ENCODE results near the gene PKIB.

The PKIB gene

DNA sequence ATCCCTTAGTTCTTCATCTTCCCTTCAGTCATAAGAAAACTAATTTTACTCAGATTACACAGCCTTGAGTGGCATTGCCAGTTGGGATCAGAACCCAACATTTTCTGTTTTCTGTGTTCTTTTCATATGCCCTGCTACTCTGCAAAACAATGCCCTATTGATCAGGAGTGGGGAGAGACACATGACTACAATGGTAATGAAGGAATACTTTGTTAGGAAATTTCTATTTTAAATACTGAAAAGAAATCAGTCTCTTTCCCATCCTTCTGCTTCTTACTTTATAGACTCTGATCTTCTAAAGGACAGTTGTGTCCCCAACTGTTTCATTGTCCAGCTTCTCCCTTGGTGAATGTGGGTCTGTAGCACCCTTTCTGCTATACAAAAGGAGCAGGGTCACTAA is 5.5 kb upstream of the PKIB start:
- no peak overlapping the region for H3K4me3 Mint-ChIP-seq
- no peaks in the 10 kb centered on the region for H3K36me3 Mint-ChIP-seq (ENCODE audit: low read depth)
- H3K27me3 Mint-ChIP-seq: peaks cover 30% of the 10 kb centered on the region
- no peak overlapping the region for H3K27ac Mint-ChIP-seq
- H3K9me3 Mint-ChIP-seq: no peaks in the 10 kb centered on the region
- intact Hi-C loops (cut with micrococcal nuclease): no loop called here
- peaks cover 6% of the 10 kb centered on the region for H3K4me1 Mint-ChIP-seq (ENCODE audit: low read depth)

DNA sequence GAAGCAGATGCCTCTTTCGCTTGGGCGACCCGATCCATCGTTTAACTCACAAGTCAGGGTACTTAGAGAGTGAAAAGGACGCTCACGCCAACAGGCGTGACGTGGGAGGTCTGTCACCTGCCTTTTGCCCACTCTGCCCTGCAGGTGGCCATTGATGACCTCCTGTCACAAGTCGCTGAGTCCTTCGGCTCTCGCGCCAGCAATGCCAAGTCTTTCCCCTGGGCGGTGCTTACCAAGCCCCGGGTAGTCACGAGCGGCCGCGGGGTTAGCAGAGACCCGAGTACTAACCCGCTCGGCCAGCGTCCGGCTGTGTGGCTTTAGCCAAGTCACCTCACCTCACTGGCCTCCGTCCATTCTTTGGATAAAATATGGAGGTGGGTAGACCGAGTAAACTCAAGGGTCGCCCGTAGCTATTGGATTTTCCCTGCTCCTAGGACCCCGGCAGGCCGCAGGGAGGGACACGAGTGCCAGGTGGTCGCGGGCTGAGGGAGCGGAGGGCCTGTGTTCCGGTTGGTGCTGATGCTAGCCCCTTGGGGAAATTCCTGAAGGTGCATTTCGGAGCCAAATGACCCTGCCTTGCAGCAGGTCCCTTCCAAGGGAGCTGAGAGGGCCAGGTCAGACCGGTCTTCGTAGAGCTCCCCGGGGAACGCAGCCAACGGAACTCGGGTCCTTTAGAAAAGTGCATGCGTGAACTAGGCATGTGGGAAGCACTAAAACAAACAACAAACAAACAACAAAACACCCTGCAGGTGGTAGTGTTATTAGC is 668 bp downstream of the PKIB start:
- Mint-ChIP-seq H3K27me3 (peaks cover 55% of the 10 kb centered on the region), H3K27ac (peak overlapping the region; percentile 63), H3K36me3 (ENCODE audit: low read depth) (no peaks in the 10 kb centered on the region), H3K9me3 (no peaks in the 10 kb centered on the region), H3K4me3 (peak overlapping the region; percentile 82), H3K4me1 (ENCODE audit: low read depth) (peaks cover 21% of the 10 kb centered on the region)
- intact Hi-C loops (cut with micrococcal nuclease): loop anchor here (5.0 kb wide), 1 partner anchor 116 kb away; no protein-coding TSS in a partner anchor

DNA sequence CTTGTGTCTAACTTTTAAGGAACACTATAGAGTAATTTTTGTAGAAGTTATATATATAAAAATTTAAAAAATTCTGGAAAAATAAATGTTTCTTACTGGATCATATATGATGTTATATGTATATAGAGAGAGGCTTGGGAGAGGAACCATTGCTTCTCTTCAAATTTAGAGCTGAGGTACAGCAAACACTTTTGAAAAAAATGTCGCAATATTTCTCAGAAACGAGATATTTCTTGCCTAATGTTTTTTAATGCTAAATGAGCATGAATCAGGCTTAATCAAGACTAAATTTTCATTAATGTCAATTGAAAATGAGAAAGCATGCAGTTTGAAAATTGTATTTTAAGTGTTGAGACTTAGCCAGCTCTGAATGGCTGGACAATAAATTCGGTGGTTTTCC is 2.6 kb downstream of the PKIB start:
- Mint-ChIP-seq H3K4me3 (no peak overlapping the region), H3K36me3 (ENCODE audit: low read depth) (no peaks in the 10 kb centered on the region), H3K27ac (no peak overlapping the region), H3K9me3 (no peaks in the 10 kb centered on the region), H3K27me3 (peaks cover 51% of the 10 kb centered on the region), H3K4me1 (ENCODE audit: low read depth) (peaks cover 21% of the 10 kb centered on the region)
- intact Hi-C loops (cut with micrococcal nuclease): loop anchor here (5.0 kb wide), 1 partner anchor 114 kb away; no protein-coding TSS in a partner anchor

DNA sequence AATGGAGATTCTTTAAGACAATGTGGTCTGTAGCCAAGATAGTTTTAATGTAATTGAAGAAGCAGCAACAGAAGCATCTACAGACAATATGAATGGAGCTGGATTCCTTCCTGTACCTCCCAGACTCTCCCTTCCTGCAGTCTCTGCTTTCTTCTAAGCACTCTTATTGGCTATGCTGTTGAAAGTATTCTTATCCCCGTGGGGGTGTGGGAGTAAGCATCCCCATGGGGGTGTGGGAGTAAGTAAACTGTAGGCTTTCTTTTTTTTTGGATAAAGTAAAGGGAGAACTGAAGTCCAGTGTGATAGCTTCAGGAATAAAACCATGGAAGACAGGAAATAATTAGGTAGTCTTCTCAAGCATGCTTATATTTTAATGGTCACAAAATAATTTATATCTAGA is 4.1 kb downstream of the PKIB start:
- peaks cover 43% of the 10 kb centered on the region for H3K27me3 Mint-ChIP-seq
- H3K27ac Mint-ChIP-seq: no peak overlapping the region
- H3K9me3 Mint-ChIP-seq: no peaks in the 10 kb centered on the region
- peaks cover 19% of the 10 kb centered on the region for H3K4me1 Mint-ChIP-seq (ENCODE audit: low read depth)
- no peaks in the 10 kb centered on the region for H3K36me3 Mint-ChIP-seq (ENCODE audit: low read depth)
- H3K4me3 Mint-ChIP-seq: no peak overlapping the region
- intact Hi-C loops (cut with micrococcal nuclease): loop anchor here (5.0 kb wide), 1 partner anchor 113 kb away; no protein-coding TSS in a partner anchor

DNA sequence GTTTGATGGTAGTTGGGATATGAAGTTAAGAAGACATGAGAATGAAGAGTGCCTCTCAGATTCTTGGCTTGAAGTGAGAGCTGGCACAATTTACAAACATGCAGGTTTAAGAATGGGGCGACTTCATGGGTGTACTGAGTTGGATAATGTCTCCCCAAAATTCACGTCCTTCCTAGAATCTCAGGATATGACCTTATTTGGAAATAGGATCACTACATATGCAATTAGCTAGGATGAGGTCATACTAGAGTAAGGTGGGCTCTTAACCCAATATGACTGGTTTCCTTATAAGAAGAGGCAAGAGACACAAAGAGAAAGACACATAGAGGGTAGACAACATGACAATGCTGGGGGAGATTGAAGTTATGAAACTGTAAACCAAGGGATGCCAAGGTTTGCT is 5.2 kb downstream of the PKIB start:
- no peaks in the 10 kb centered on the region for H3K9me3 Mint-ChIP-seq
- no peaks in the 10 kb centered on the region for H3K36me3 Mint-ChIP-seq (ENCODE audit: low read depth)
- no peak overlapping the region for H3K4me3 Mint-ChIP-seq
- peaks cover 41% of the 10 kb centered on the region for H3K27me3 Mint-ChIP-seq
- intact Hi-C loops (cut with micrococcal nuclease): no loop called here
- no peak overlapping the region for H3K27ac Mint-ChIP-seq
- H3K4me1 Mint-ChIP-seq (ENCODE audit: low read depth): peaks cover 10% of the 10 kb centered on the region

DNA sequence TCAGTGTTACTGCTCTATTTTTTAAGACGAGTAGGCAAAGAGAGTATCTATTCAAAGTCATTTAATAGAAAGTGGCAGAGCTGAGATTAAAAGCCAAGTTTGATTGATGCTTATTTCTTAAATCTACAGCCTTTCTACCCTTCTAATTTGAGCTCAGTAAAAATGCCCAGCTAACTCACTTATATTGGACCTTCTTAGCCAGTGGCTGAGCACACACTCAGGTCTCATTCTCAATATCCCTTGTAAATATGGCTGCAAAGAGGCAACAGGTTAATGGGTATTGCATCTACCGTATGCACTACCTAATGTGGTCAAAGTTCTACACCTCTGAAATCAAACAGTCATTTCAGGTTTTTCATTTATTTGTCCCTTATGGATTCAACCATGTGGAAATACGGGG is 6.7 kb downstream of the PKIB start:
- H3K4me3 Mint-ChIP-seq: no peak overlapping the region
- peaks cover 28% of the 10 kb centered on the region for H3K27me3 Mint-ChIP-seq
- no peaks in the 10 kb centered on the region for H3K4me1 Mint-ChIP-seq (ENCODE audit: low read depth)
- no peak overlapping the region for H3K27ac Mint-ChIP-seq
- no peaks in the 10 kb centered on the region for H3K9me3 Mint-ChIP-seq
- no peaks in the 10 kb centered on the region for H3K36me3 Mint-ChIP-seq (ENCODE audit: low read depth)
- intact Hi-C loops (cut with micrococcal nuclease): no loop called here

DNA sequence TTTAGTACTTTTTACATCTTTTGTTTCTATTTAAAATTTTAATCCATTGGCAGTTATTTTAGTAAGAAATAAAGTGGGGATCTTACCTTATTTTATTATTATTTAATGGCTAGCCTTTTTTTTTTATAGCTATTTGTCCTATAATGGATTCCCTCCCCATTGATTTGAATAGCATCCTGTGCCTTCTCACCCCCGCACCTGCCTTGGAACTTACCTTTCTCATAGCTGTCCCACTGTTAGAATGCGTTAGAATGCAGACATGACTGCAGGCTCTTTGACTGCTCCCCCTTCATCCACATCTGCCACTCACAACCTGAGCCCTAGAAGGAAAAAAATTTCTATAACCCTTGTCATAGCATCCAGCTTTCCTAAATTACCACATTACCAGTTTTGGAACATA is 9.1 kb downstream of the PKIB start:
- no peak overlapping the region for H3K27ac Mint-ChIP-seq
- H3K4me3 Mint-ChIP-seq: no peak overlapping the region
- intact Hi-C loops (cut with micrococcal nuclease): no loop called here
- H3K4me1 Mint-ChIP-seq (ENCODE audit: low read depth): no peaks in the 10 kb centered on the region
- no peaks in the 10 kb centered on the region for H3K9me3 Mint-ChIP-seq
- no peaks in the 10 kb centered on the region for H3K36me3 Mint-ChIP-seq (ENCODE audit: low read depth)
- peaks cover 24% of the 10 kb centered on the region for H3K27me3 Mint-ChIP-seq

DNA sequence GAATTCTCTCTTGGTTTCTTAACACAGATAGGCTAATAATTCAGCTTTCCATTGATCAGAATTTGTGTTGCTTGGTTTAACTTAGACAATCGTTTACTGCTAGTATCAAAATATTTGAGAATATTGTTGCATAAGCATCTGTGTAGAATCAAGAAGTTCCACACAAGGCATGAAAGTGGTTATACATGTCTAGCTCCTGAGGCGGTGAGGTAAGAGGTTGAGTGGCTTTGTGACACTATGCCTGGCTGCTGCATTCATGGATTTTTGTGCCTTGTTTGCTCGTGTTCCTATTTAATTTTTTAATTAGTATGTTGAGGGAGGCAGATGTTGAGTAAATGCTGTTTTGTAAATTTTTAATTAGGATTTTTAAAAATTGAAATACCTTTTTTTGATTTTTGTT is 10.2 kb downstream of the PKIB start:
- no peak overlapping the region for H3K27ac Mint-ChIP-seq

DNA sequence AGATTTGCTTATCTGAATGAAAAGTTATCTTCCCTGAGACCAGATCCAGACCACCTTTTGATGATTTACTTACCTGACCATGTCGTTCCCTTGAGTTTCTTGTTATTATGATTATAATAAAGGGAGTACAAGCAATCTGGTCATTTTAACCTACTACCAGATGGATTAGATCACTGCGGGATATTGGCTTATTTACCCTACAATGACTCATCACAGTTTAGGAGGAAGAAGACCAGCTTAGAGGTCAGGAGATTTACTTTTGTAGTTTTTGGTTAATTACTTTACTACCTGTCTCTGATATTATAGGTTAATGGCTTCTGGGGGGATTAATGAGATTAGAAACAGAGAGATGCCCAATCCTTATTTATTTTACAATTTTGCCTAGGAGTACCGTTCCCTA is 10.7 kb downstream of the PKIB start:
- Mint-ChIP-seq H3K36me3 (ENCODE audit: low read depth) (no peaks in the 10 kb centered on the region), H3K9me3 (no peaks in the 10 kb centered on the region), H3K27ac (no peak overlapping the region), H3K4me1 (ENCODE audit: low read depth) (no peaks in the 10 kb centered on the region), H3K27me3 (peaks cover 17% of the 10 kb centered on the region), H3K4me3 (no peak overlapping the region)
- intact Hi-C loops (cut with micrococcal nuclease): no loop called here

More for the DNA sequence above, 10.2 kb downstream of the PKIB start:
- no peak overlapping the region for H3K4me3 Mint-ChIP-seq
- peaks cover 19% of the 10 kb centered on the region for H3K27me3 Mint-ChIP-seq
- H3K4me1 Mint-ChIP-seq (ENCODE audit: low read depth): no peaks in the 10 kb centered on the region
- H3K36me3 Mint-ChIP-seq (ENCODE audit: low read depth): no peaks in the 10 kb centered on the region
- intact Hi-C loops (cut with micrococcal nuclease): no loop called here
- H3K9me3 Mint-ChIP-seq: no peaks in the 10 kb centered on the region

DNA sequence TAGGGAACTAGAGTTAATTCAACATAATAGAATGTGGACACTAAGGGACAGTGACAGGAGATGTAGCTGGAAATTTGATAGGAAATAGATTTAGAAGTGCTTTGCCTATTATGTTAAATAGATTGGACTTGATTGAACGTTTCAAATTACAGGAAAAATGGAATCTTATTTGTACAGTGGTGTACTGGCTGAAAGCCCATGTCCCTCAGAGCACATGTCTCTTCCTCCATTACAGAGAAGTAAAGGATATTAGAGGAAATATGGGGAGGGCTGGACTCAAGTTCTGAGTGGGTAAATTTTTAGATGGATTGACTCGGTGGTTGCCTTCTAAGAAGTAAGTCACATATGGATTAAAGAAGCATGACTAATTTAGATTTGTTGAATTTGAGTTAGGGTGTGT is 11.4 kb downstream of the PKIB start:
- no peak overlapping the region for H3K27ac Mint-ChIP-seq
- no peaks in the 10 kb centered on the region for H3K9me3 Mint-ChIP-seq
- H3K36me3 Mint-ChIP-seq (ENCODE audit: low read depth): no peaks in the 10 kb centered on the region
- peaks cover 13% of the 10 kb centered on the region for H3K27me3 Mint-ChIP-seq
- H3K4me3 Mint-ChIP-seq: no peak overlapping the region
- H3K4me1 Mint-ChIP-seq (ENCODE audit: low read depth): no peaks in the 10 kb centered on the region
- intact Hi-C loops (cut with micrococcal nuclease): no loop called here

DNA sequence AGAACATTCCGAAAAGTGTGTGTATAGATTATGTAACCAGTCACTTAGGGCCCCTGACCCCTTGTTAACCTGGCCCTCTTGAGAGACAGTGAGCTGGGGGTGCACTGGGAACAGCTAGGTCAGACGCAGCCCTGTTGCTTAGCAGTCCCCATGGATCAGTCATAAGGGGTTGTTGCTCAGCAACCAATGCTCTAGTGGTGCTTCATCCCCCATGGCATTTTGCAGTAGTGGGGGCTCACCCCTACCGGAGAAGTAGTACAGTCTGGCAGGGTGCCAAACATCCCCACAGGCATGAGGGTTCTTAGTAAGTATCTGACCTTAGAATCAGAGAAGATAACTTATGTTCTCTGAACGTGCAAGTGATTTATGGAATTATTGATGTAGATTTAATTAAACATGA is 12.3 kb downstream of the PKIB start:
- Mint-ChIP-seq H3K36me3 (ENCODE audit: low read depth) (no peaks in the 10 kb centered on the region), H3K9me3 (no peaks in the 10 kb centered on the region), H3K27ac (no peak overlapping the region), H3K4me3 (no peak overlapping the region), H3K4me1 (ENCODE audit: low read depth) (no peaks in the 10 kb centered on the region), H3K27me3 (peaks cover 12% of the 10 kb centered on the region)
- intact Hi-C loops (cut with micrococcal nuclease): no loop called here

DNA sequence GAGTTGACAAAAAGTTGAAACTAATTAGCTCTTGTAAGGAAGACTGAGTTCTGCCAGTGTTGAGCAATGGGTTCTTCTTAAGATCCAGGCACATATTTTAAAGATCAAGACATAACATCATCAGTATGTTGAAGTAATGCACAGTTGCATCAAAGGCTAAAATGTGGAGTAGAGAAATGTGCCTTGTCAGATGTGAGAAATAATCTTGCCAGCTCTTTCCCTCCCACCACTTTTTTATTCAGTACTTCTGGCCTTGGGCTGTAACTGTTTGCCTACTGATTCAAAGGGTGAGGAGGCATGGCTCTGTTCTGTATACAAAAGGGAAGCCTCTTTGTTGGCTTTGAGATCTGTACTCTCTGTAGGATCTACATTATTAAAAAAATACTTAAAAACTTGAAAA is 13.1 kb downstream of the PKIB start:
- H3K27me3 Mint-ChIP-seq: peaks cover 12% of the 10 kb centered on the region
- no peak overlapping the region for H3K4me3 Mint-ChIP-seq
- no peaks in the 10 kb centered on the region for H3K36me3 Mint-ChIP-seq (ENCODE audit: low read depth)
- no peaks in the 10 kb centered on the region for H3K9me3 Mint-ChIP-seq
- intact Hi-C loops (cut with micrococcal nuclease): no loop called here
- no peak overlapping the region for H3K27ac Mint-ChIP-seq
- no peaks in the 10 kb centered on the region for H3K4me1 Mint-ChIP-seq (ENCODE audit: low read depth)

DNA sequence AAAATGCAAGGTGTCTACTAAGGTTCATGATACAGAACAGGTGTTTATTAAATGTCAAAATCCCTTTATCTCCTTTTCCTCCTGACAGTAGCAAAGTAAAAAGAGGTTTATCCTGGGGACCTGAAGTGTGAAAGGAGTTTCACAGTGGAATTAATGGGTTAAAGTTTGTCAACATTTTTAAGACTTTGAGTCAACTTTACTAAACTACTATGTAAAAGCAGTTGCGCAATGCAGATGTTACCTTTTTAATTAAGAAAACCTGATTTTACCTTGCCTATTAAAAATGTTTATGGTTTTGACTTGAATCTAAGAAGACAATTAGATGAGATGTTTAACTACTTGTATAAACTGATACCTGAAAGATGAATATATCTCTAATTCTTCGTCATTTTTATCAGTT is 14.6 kb downstream of the PKIB start:
- no peaks in the 10 kb centered on the region for H3K36me3 Mint-ChIP-seq (ENCODE audit: low read depth)
- no peak overlapping the region for H3K27ac Mint-ChIP-seq
- H3K9me3 Mint-ChIP-seq: no peaks in the 10 kb centered on the region
- intact Hi-C loops (cut with micrococcal nuclease): no loop called here
- no peaks in the 10 kb centered on the region for H3K4me1 Mint-ChIP-seq (ENCODE audit: low read depth)
- peaks cover 7% of the 10 kb centered on the region for H3K27me3 Mint-ChIP-seq
- no peak overlapping the region for H3K4me3 Mint-ChIP-seq

DNA sequence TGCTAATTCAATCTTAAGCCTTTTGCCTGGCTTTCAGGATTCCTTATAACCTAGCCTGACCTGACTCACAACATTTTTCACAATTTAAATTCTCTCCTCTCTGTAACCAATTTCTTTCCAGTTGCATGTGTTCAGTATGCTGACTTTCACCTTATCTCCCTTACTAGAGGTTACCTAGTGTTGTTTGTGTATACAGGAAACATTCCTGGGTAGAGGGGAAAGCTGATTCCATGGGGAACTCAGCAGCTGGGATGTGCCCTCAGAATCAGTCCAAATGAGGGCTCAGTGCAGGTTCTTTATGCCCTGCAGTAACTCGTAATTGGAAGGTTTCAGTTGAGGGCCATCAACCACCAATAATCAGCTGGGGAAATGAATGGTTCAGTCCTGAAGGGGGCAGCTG is 18.5 kb downstream of the PKIB start:
- intact Hi-C loops (cut with micrococcal nuclease): no loop called here
- H3K27ac Mint-ChIP-seq: no peak overlapping the region
- H3K9me3 Mint-ChIP-seq: no peaks in the 10 kb centered on the region
- no peak overlapping the region for H3K4me3 Mint-ChIP-seq
- no peaks in the 10 kb centered on the region for H3K4me1 Mint-ChIP-seq (ENCODE audit: low read depth)
- H3K36me3 Mint-ChIP-seq (ENCODE audit: low read depth): no peaks in the 10 kb centered on the region
- peaks cover 3% of the 10 kb centered on the region for H3K27me3 Mint-ChIP-seq
